ENCODE data around the gene DBN1.

Gene DBN1

DNA sequence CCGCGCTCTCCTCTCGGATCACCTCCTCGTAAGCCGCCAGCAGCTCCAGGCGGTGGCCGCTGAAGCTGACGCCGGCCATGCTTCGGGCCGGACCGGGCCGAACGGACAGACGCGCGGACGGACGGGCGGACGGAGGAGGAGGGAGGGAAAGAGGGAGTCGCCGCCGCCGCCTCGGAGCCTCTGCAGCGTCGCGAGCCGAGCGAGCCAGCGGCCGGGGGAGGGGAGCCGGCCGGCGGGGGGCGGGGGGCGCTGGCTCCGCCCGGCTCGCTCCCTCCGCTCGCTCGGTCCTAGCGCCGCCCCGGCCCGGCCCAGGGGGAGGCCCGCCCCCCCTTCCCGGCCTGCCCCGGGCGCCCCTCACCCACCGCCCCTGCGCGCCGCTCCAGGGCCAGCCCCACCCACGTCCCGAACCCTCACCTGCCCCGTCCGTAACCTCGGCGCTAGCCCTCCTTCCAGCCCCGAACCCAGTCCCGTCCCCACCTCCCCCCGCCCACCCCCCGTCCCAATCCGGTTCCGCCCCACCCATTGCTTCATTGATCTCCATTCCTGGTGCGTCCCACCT is at the start of gene DBN1:
DBN1 (minus strand) TSS at position 192 of the 559 bp plus-strand sequence; CDS start at position 79, 113 bp downstream.
- DNase-seq (ENCODE audit: low read depth): no peak

GRCh38 chr5:177520916-177521513 is 47.6 kb upstream of the DBN1 start:
- no peak for DNase-seq (ENCODE audit: low read depth)

- no peak for DNase-seq (ENCODE audit: low read depth)
Observed at GRCh38 chr5:177520271-177520670, 46.8 kb upstream of the DBN1 start.

DNA sequence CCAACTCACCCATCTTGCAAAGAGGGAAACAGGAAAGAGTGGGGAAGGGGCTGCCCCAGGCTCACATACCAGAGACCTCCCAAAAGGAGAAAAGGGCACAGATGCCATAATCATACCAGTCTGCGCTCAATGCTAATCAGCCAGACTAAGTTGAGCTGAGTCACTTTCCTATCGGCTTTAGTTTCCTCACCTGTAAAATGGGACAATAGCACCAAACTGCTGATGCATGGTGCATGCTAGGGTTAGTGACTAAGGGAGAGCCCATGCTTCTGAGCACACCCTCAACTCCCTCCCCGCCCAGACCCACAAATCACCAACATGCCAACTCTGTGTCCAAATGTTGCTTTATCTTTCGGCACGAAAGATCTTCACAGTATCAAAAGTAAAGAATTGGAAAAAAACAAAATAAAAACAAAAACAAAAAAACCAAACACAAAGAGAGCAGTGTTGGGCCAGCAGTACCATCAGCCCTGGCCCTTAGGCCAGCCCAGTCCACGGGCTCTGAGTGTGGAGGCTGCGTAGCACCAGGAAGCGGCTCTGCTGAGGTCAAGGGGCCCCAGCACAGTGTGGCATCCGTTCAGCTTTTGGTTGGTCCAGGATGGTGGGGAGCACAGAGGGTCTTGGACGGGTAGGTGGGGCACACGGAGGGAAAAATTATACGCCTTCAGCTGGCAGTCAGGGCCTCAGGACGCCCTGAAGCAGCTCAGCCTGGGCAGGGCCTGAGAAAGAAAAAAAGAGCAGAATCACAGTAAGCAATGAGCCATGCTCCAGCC is 46.2 kb upstream of the DBN1 start:
- DNase-seq (ENCODE audit: low read depth): no peak

DNA sequence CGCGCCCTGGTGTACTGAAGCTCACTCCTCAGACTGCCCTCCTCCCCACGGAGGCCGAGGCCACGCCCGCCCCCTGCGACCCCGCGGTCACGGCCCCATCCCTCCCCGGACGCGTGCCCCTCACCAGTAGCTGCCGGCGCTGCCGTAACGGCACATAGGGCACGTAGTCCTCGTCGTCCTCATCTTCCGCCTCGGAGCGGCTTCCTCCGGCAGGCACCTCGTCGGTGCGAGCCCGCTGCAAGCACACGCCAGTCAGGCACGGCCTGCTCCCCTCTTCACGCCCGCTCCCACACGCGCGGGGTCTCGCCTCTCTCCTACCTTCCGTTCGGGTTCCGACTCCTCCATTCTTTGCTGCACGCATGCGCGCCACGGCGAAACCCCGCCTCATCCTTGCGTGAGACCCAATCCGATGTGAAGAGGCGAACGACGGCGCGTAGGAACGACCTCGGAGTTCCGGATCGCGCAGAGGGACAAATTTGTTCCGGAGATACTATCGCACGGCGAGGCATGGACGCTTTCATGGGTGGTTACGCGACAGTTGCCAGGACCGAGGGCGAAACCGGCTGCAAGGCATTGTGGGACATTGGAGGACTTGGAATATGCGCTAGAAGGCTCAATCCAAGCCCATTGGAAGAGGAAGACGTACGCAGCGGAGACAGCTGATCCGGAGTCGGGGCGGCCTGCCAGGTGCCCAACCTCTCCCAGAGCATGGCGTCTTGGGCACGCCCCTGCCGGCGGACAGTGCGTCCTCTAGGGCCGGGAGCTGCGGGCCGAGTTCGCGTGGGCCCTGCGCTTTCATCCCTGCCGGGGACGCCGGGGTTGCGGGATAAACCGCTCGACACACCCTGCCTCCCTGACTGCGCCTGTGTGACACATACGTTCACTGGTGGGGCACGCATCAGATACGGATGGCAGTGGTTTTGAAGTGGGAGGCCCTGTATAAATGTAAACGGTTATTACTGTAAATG is 43.5 kb upstream of the DBN1 start, which contains the start of gene DDX41:
DDX41 (minus strand) TSS at position 361 of the 968 bp plus-strand sequence; CDS start at position 345, 16 bp downstream.
- DNase-seq (ENCODE audit: low read depth): peak; percentile 89

DNA sequence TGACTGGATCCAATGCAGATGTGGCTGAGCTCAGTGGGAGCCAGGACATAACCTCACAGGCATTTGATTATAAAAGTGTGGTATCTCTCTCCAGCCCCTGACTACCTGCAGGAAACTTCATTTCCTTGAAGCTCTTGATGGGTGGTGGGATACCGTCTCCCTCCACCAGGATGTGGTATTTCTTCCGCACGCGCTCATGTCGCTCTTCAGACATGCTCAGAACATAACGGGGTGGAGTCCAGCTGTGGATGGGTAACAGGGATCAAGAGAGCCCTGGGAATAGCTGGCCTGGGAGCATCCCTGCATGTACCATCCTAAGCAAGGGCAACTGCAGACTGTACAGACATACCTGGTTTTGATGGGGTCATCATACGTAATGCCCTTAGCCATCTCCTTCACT is 42.1 kb upstream of the DBN1 start:
- no peak for DNase-seq (ENCODE audit: low read depth)

- DNase-seq (ENCODE audit: low read depth): no peak
Observed at GRCh38 chr5:177514541-177514940, 41.1 kb upstream of the DBN1 start.

DNA sequence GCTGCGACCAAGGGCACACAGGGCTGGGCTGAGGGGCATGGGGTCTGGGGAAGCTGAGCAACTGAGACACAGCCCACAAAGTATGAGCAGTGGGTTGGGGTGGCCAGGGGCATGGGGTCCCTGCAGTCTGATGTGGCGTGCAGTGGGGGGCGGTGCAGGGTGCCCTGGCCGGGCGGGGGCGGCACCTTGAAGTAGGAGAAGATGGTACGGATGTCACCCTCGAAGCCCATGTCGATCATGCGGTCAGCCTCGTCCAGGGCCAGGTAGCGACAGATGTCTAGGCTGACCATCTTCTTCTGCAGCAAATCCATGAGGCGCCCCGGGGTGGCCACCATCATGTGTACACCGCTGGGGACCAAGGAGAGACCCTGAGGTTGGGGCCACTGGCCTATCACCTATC is 40.1 kb upstream of the DBN1 start:
- no peak for DNase-seq (ENCODE audit: low read depth)

DNA sequence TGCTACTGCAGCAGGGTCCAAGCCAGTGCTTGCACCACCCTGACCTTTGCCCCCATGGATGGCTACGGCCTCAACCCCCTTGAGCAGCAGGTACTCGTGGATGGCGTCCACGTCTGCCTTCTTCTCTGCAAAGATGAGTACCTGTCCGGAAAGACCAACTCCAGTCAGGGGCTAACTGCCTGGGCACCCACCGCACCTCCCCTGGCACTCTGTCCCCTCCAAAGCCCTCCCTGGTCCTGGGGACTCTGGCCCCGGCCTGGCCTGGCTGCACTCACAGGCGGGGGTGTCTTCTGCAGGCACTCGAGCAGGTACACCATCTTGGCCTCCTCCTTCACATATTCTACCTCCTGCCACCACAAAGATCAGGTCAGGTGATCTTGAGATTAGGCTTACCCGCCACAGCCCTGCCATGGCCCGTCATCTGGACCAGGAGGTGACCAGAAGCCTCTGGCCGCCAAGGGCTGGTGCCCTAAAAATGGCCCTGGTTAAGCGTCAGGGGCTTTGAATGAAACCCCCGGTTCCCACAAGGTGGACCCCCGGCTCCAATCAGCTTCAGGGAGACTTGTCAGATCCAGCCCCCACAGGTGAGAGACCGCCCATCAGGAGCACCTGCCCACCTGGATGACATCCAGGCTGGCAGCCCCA is 39.4 kb upstream of the DBN1 start:
- no peak for DNase-seq (ENCODE audit: low read depth)

DNA sequence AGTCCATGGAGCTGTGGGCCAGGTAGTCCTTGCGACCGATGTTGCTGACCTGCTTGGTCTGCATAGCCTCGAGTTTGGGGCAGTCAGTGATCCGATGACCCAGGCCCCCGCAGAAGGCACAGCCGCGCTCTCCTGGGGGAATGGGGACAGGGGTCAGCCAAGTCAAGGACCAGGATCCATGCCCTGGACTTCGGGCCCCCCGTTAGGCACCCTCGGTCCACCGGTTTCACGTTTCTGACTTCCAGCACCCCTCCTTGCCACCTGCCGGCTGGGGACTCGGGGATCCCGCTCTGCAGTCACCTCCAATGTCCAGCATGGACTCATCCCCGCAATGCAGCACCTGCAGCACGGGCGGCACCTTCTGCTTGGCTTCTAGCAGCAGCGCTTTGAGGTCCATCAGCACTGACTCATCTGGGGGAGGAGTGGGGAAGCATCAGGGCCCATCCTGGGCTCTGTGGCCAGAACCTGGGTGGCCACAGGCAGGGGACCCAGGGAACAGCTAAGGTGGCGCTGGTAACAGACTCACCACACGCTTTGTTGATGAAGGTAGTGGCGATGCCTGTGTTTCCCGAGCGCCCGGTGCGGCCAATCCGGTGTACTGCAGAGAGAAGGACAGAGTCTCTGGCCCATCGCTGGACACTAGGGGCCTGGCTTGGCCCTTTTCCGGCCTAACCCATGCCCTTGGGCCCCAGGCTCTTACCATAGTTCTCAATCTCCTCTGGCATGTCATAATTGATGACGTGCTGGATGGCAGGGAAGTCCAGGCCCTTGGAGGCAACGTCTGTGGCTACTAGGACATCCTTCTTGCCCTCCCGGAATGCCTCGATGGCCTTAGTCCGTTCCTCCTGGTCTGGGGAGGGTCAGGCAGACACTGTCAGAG is 38.6 kb upstream of the DBN1 start:
- DNase-seq (ENCODE audit: low read depth): no peak

DNA sequence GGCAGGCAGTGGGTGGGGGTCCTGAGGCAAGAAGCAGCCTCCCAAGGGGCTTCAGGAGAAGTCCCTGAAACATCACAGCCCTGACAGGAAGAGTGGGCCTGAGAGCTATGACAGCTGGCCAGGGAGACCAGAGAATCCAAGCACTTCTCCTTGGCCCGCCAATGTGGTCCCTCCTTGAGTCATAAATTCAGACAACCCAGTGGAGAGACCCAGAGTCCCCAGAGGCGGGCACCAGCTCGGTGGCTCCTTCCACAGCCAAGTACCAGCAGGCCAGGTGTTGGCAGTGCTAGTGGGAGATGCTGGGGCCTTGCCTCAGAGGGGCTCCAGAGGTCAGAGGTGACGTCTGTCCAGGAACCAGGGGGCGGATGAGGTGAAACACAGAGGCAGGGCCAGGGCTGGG is 37.7 kb upstream of the DBN1 start:
- no peak for DNase-seq (ENCODE audit: low read depth)

- no peak for DNase-seq (ENCODE audit: low read depth)
Observed at GRCh38 chr5:177510567-177511053, 37.2 kb upstream of the DBN1 start.

GRCh38 chr5:177509991-177510566 is 36.6 kb upstream of the DBN1 start:
- no peak for DNase-seq (ENCODE audit: low read depth)

- no peak for DNase-seq (ENCODE audit: low read depth)
Observed at GRCh38 chr5:177509381-177509951, 36.0 kb upstream of the DBN1 start, which contains the start of gene DOK3. TSS of gene DOK3 (minus strand) at chr5:177509826. CDS start at chr5:177509540, 286 bp downstream.

DNA sequence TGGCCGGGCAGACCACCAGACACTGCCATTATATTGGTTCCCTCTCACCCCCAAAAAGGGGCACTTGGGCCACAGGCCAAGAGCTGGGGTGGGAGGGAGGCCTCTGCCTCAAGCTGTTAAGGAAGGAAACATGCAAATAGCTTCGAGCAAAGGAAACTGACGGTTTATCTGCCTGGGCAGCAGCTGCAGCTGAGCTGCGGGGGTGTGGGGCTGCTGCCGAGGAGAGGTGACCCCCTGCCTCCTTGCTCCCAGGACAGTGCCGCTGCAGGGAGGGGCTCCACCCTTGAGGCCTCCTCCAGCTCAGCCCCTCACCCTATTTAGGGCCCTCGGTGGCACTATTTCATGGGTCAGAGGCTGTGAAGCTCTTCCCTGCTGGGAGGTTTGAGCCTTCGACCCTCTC is 35.4 kb upstream of the DBN1 start:
- DNase-seq (ENCODE audit: low read depth): no peak

- DNase-seq (ENCODE audit: low read depth): no peak
Observed at GRCh38 chr5:177508221-177508611, 34.8 kb upstream of the DBN1 start.

DNA sequence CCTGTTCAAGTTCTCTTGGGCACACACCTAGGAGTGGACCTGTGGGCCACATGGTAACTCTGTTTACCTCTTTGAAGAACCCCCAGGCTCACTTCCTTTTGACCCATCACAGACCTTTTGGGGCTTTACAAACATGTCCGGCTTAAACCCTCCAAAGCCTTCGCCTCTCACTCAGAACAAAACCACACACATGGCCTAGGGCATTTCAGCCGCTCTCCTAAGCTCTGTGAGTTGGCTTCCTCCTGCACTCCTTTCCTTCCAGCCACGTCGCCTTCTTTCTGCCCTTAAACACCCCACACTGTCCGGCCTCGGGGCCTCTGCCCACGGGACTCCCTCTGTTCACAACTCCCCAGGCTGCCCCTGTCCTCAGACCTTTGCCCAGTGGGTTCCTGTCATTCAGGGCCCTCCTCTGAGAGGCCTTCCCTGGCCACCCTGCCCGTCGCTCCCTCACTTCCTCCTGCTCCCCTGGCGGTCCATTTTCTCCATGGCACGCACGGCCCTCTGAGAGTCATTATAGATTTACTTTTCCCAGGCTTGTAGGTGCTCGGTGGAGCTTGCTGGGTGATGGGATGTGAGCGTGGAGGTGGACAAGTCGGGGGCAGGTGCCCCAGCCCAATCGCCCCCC is 34.3 kb upstream of the DBN1 start:
- no peak for DNase-seq (ENCODE audit: low read depth)

GRCh38 chr5:177507165-177507564 is 33.7 kb upstream of the DBN1 start:
- no peak for DNase-seq (ENCODE audit: low read depth)

- no peak for DNase-seq (ENCODE audit: low read depth)
Observed at GRCh38 chr5:177505075-177505474, 31.6 kb upstream of the DBN1 start.
